Retinal pigment epithelial cell (primary cell): Measurements from ENCODE around the gene INPP4B.

ENCODE experiments used
- DNase-seq: peaks from one replicate; pipeline ENCODE4 v3.0.0-alpha.2; 2010; ENCODE audit warnings: low read depth
- H3K4me3 ChIP-seq: 2 replicates; pipeline ENCODE4 v1.5.1; 2011; ENCODE audit warnings: mild to moderate bottlenecking, low read length, control low read depth, moderate library complexity
- CTCF ChIP-seq: conservative IDR thresholded peaks from 2 replicates; pipeline ENCODE4 v1.5.1; 2011; ENCODE audit warnings: low read depth, low read length, control low read depth, inconsistent platforms

INPP4B gene

DNA sequence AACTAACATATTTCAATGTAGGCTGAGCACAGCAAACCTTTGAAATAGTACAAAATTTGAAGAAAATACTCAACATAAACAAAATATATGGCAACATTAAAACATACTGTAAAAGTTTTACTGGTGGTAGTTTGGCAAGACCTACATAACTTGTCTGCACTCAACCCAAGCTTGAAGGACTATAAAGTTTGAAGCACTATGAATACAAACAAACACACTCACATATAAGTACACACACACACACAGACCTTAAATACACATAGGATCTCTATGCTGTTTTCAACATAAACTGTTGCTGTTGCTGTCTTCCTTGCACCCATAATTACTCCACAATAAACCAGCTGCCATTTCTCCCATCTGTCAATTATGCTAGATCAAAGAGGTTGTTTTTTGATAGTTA, 620.1 kb downstream of the INPP4B start:
- no peak for TF ChIP-seq CTCF
- no peak for DNase-seq

DNA sequence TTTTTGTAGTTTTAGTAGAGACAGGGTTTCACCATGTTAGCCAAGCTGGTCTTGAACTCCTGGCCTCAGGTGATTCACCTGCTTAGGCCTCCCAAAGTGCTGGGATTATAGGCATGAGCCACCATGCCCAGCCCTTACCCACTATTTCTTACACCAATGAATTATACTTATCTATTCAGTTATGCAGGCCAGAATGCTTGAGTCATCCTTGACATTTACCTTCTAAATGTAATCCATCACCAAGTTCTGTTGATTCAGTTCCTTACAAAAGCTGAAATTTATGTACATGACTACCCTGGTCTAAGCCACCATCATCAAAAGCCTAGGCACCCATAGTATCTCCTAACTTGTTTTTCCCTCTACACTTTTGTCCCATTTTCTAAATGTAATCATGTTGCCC, 624.0 kb downstream of the INPP4B start:
- TF ChIP-seq CTCF, result no peak
- H3K4me3 ChIP-seq, result no peak overlapping the region
- DNase-seq, result no peak

More for the DNA sequence above, 620.1 kb downstream of the INPP4B start:
- no peak overlapping the region for H3K4me3 ChIP-seq

GRCh38 chr4:142218726-142219125, 627.4 kb downstream of the INPP4B start:
- H3K4me3 ChIP-seq, result no peak overlapping the region
- TF ChIP-seq CTCF, result no peak
- DNase-seq, result no peak

GRCh38 chr4:142211444-142211843, 634.7 kb downstream of the INPP4B start:
- no peak for DNase-seq
- peak; percentile 9 for TF ChIP-seq CTCF
- H3K4me3 ChIP-seq, result no peak overlapping the region

DNA sequence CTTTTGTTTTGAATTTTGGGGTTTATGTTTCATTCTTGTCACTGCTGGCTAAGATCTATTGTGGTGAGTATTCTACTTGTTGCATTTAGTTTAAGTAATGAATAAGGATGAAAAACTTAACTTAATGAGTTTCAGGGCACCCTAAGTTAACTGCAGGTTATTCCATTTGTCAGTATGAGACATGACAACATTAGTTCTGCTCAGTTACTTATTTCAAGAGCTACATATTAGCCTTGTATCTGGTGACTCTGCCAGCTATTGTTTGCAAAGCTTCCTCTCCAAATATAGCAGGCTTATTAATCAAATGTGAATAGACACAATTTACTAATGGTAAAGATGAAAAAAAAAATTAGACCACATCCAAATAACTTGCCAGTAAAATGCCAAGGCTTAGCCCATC, 642.6 kb downstream of the INPP4B start:
- TF ChIP-seq CTCF, result no peak
- DNase-seq, result no peak
- no peak overlapping the region for H3K4me3 ChIP-seq

DNA sequence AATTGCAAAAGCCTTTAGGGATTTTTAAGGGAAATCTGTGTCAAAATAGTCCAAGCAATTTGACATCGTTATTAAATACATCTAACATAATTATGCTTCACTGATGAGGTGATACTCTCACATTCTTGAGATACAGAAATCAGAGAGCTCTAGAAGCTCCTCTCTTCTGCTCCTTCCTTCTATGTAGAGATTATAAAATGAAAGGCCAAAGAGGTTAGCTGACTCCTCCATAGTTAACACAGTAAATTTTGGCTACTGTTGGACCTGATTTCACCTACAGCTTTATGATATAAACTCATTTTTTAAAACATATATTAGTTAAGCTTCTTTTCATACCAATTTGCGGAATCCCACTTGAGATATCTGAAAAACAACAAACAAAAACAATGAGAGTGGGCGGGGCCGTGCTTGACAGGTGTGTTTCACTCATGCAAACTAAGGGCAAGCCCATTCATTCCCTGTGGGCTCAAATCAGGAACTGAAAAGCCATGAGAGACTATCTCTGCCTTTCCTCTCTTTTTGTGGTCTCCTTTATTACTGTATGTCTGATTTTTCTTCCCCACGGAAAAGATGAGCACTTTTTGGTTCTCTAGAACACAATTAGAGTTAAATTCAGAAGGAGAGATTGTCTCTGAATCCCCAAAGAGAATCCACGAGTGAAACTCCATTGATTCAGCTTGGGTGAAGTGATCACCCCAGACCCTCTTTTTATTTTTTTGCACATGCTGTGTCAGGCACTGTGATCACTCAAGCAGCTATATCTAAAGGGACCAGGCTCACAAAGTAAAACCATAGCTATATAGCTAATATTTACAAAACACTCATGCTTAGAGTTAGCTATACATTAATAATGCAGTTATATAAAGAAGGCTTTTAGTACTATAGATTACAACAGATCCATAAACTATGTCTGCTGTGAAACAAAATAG, 643.4 kb downstream of the INPP4B start:
- DNase-seq, result no peak
- no peak overlapping the region for H3K4me3 ChIP-seq
- no peak for TF ChIP-seq CTCF

- no peak overlapping the region for H3K4me3 ChIP-seq
- no peak for DNase-seq
- TF ChIP-seq CTCF, result no peak
Observed at GRCh38 chr4:142201041-142201440, 645.1 kb downstream of the INPP4B start.
